Stimulated activated naive B cell treated with anti-CD40 and anti-IgM and Interleukin-4, amounts not matched to agents 10 μg/mL and 1 μg/mL and 100 μg/mL, for 72 hours (primary cell): ENCODE results near the gene BDH1.

Experiments
- ATAC-seq, 2 donors: fragments of 150-1000 bp; cut with Tn5 transposase; replicated peaks; 2 replicates each; pipeline ENCODE4 v1.10.0; 2021; ENCODE audit warnings: moderate library complexity in 1 of 2
- DNase-seq: peaks from one replicate; pipeline ENCODE4 v3.0.0; 2021
- H3K27ac Mint-ChIP-seq: one replicate; pipeline ENCODE4 v1.8.0; 2022; ENCODE audit warnings: mild to moderate bottlenecking, mixed read lengths
- H3K27me3 Mint-ChIP-seq, 2 donors: one replicate each; pipeline ENCODE4 v1.8.0; 2022; ENCODE audit warnings: mixed read lengths in 2 of 2
- H3K36me3 Mint-ChIP-seq, 2 donors: one replicate each; pipeline ENCODE4 v1.8.0; 2022; ENCODE audit warnings: mixed read lengths in 2 of 2, mild to moderate bottlenecking in 1 of 2
- H3K4me1 Mint-ChIP-seq, 2 donors: one replicate each; pipeline ENCODE4 v1.8.0; 2022; ENCODE audit warnings: mixed read lengths in 2 of 2, mild to moderate bottlenecking in 1 of 2
- H3K4me3 Mint-ChIP-seq, 2 donors: one replicate each; pipeline ENCODE4 v1.8.0; 2022; ENCODE audit warnings: mild to moderate bottlenecking in 2 of 2, mixed read lengths in 2 of 2, moderate library complexity in 1 of 2
- H3K9me3 Mint-ChIP-seq, 2 donors: one replicate each; pipeline ENCODE4 v1.8.0; 2022; ENCODE audit warnings: mixed read lengths in 2 of 2, mild to moderate bottlenecking in 1 of 2

BDH1 gene

DNA sequence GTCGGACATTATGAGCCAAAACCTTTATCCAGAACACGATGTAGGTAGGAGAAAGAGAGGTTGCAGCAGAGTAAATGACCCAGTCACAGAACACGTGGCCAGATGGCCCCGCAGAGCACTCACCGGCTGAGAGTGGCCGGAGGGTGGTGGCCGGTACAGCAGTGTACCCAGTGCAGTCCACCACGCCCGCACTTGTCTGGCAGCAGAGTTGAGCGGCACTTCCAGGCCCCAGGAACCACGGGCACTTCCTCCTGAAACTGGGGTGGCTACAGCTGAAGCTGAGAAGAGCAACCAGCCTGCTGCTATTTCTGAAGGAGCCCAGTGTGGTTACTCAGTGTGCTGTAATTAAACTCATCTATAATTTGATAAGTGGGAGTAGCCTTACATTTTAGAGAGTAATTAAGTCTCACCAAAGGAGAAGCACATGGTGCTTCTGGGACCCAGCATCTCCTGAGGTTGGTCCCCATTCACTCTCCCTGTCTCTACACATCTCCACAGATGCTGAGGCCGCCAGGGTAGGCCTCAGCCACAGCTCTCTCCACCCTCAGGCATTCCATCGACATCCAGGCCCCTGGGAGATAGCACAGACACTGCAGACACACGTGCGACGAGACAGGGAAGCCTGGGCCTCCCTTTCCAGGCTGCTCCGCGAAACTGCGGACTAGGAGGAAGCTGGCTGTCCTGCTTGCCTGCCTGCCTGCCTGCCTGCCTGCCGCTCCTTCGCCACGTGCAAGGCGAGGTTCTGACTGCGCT lies 49.8 kb downstream of the BDH1 start:
- Mint-ChIP-seq H3K27ac (no peak overlapping the region), H3K4me3 (no peak overlapping the region), H3K36me3 (peaks cover 4 to 9% of the 10 kb centered on the region in 2 donors), H3K9me3 (no peaks in the 10 kb centered on the region), H3K27me3 (peaks cover 0 to 5% of the 10 kb centered on the region in 2 donors), H3K4me1 (peaks cover 5 to 9% of the 10 kb centered on the region in 2 donors)
- no peak for DNase-seq
- no peak for ATAC-seq

DNA sequence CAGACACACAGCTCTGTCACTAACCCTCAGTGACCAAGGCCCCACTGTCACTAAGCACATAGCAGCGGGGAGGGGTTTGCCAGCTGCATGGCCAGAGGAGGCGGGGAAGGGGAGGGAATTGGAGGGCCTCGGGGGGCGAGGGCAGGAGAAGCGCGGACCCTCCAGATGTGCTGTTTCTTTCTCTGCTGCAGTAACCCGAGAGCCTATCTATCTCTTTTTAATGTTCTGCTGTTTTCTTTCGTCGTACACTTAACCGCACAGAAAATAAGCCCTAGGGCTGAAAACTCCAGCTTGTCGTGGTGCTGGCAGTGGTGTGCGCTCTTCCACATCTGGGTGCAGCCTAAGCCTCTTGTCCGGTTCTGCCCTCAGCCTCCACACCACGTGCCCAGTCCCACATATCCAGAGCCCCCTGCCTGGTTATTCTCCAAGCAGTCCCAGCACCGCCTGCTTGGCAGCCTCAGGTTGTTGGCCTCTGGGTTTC lies 51.1 kb downstream of the BDH1 start:
- DNase-seq (no peak), ATAC-seq (no peak)
- Mint-ChIP-seq H3K27ac (no peak overlapping the region), H3K27me3 (no peaks in the 10 kb centered on the region), H3K36me3 (no peaks in the 10 kb centered on the region), H3K4me3 (no peak overlapping the region), H3K4me1 (peaks cover 0 to under 1% of the 10 kb centered on the region in 2 donors), H3K9me3 (no peaks in the 10 kb centered on the region)

DNA sequence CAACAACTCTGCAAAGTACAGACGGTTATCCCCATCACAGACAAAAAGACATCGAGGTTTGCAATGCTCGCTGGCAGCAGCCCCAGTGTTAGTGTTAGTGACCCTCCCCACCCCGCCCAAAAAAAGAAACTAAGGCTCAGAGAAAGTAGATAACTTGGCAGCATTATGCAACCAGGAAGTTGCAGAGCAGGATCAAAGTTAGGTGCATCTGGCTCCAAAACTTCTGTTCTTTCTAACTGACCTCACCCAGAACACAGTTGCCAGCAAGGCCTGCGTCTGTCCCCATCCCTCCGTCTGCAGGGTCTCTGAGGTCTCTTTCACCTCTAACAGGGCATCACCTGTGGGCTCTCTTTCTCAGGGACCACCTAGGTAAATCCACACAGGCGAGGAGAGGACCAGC lies 51.5 kb downstream of the BDH1 start:
- DNase-seq, result no peak
- Mint-ChIP-seq H3K4me1 (no peaks in the 10 kb centered on the region), H3K27me3 (no peaks in the 10 kb centered on the region), H3K36me3 (no peaks in the 10 kb centered on the region), H3K27ac (no peak overlapping the region), H3K9me3 (no peaks in the 10 kb centered on the region), H3K4me3 (no peak overlapping the region)
- no peak for ATAC-seq

DNA sequence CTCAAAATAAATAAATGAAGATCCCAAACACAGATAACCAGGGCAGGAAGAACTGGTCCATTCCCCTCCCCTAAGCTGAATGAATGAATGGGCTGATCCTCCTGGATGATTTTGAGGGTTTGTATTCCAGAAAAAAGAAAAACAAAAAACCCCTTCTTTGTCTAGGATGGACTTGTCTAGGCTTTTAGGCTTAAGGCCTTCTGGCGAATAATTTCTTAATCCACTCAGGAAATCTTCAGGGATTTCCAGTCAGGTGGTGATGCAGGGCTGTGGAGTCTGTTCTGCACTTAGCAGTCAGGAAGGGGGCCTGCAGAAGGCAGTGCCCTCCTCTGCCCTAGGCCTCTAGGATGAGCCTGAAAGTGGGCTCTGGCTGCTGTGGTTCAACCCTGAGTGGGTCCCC lies 52.1 kb downstream of the BDH1 start:
- no peak overlapping the region for H3K4me3 Mint-ChIP-seq
- no peak overlapping the region for H3K27ac Mint-ChIP-seq
- H3K9me3 Mint-ChIP-seq, result no peaks in the 10 kb centered on the region
- DNase-seq, result no peak
- no peaks in the 10 kb centered on the region for H3K27me3 Mint-ChIP-seq
- H3K36me3 Mint-ChIP-seq, result no peaks in the 10 kb centered on the region
- no peaks in the 10 kb centered on the region for H3K4me1 Mint-ChIP-seq
- no peak for ATAC-seq

DNA sequence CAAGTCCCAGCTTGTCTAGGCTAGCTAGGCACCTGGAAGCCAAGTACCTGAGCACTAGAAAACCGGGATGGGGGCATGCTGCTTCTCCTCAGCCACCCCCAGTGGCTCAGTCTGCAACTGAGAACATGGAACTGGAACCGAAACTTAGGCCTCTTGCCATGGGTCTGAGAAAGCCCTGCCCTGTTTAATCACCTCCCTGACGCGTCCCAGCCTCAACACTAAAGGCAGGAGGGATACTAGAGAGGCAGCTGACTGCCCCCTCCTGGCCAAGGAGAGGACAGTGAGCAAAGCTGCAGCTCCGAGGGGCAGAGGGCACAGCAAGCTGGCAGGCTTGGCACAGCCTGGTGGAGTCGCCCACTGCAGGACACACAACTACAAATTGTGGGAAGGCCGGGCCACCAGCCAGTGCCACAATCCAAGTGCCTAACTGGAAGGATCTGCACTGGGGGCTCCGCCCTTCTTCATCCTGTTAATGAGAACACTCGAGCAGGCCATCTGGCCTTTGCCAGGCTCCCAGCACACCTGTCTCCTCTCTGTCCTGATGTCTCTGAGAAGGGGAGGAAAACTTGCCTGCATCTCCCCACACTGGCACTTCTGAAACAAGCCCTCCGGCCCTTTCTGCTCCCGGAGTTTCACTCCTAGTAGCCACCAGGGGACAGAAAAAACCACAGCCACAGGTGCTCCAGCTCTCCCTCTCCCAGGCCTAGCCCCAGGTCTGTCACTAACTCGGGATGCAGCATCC lies 53.7 kb downstream of the BDH1 start:
- DNase-seq, result peak; percentile 28
- peak; percentile 77 to 85 for ATAC-seq
- no peak overlapping the region for H3K4me3 Mint-ChIP-seq

DNA sequence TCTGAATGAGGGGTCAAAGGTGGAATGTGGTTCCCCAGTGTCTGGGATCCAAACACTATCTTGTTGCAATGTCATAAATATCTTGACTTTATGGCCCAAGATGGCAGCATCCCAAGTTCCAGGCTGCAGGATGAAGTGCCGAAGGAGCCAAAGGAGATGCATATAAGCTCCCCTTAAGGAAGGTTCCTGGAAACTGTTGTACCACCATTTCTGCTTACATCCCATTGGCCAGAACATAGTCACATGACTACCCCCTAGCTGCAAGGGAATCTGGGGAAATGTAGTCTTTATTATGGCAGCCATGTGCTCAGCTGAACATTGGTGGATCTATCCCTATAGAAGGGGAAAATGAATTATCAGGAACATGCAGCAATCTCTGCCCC lies 54.3 kb downstream of the BDH1 start:
- DNase-seq (no peak), ATAC-seq (peak; percentile 42 to 44)
- Mint-ChIP-seq H3K36me3 (peaks cover 0 to 2% of the 10 kb centered on the region in 2 donors), H3K4me1 (peaks cover 0 to under 1% of the 10 kb centered on the region in 2 donors), H3K27me3 (no peaks in the 10 kb centered on the region), H3K4me3 (no peak overlapping the region), H3K27ac (no peak overlapping the region), H3K9me3 (peaks cover 0 to 2% of the 10 kb centered on the region in 2 donors)

More for the DNA sequence above, 53.7 kb downstream of the BDH1 start:
- peaks cover 0 to 2% of the 10 kb centered on the region in 2 donors for H3K9me3 Mint-ChIP-seq
- H3K27ac Mint-ChIP-seq, result no peak overlapping the region
- H3K27me3 Mint-ChIP-seq, result no peaks in the 10 kb centered on the region
- H3K4me1 Mint-ChIP-seq, result no peaks in the 10 kb centered on the region
- H3K36me3 Mint-ChIP-seq, result peaks cover 0 to 2% of the 10 kb centered on the region in 2 donors

DNA sequence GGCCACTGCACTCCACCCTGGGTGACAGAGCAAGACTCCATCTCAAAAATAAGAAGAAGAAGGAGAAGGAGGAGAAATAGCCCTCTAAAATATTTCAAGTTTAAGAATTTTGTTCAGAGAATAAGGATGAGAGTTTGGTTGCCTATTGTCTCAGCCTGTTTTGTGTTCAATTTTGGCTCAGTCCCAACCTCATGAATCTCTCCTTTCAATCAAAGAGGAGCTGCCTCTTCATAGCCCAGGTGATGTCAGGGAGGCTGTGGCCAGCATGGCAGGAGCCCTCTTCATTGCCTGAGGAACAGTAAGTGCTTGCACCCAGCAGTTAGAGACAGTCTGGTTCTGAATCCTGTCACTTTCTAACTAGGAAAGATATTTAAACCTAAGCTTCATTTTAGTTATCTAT lies 55.0 kb downstream of the BDH1 start:
- no peak overlapping the region for H3K27ac Mint-ChIP-seq
- ATAC-seq (no peak), DNase-seq (no peak)
- H3K27me3 Mint-ChIP-seq, result no peaks in the 10 kb centered on the region
- H3K4me1 Mint-ChIP-seq, result peaks cover 4 to 7% of the 10 kb centered on the region in 2 donors
- peaks cover 0 to 2% of the 10 kb centered on the region in 2 donors for H3K36me3 Mint-ChIP-seq
- H3K9me3 Mint-ChIP-seq, result peaks cover 0 to 2% of the 10 kb centered on the region in 2 donors
- H3K4me3 Mint-ChIP-seq, result no peak overlapping the region

DNA sequence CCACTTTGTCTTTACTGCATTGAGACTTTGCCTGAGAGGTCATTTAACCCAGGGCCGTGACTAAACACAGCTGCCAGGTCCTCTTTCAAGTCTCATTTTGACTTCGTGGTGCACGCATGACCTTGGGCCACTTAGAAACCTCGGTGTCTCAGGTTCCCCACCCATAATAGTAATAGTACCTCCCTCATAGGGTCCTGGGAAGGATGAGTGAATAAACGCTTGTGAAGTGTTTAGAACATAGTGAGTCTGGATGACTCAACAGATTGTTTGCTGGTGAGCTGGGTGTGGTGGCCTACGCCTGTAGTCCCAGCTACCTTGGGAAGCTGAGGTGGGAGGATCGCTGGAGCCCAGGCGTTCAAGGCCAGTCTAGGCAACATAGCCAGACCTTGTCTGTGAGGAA lies 56.3 kb downstream of the BDH1 start:
- H3K4me3 Mint-ChIP-seq, result no peak overlapping the region
- DNase-seq (no peak), ATAC-seq (no peak)
- H3K4me1 Mint-ChIP-seq, result peaks cover 15 to 17% of the 10 kb centered on the region in 2 donors
- H3K27me3 Mint-ChIP-seq, result no peaks in the 10 kb centered on the region
- peaks cover 0 to 2% of the 10 kb centered on the region in 2 donors for H3K36me3 Mint-ChIP-seq
- no peak overlapping the region for H3K27ac Mint-ChIP-seq
- H3K9me3 Mint-ChIP-seq, result peaks cover 0 to 2% of the 10 kb centered on the region in 2 donors

DNA sequence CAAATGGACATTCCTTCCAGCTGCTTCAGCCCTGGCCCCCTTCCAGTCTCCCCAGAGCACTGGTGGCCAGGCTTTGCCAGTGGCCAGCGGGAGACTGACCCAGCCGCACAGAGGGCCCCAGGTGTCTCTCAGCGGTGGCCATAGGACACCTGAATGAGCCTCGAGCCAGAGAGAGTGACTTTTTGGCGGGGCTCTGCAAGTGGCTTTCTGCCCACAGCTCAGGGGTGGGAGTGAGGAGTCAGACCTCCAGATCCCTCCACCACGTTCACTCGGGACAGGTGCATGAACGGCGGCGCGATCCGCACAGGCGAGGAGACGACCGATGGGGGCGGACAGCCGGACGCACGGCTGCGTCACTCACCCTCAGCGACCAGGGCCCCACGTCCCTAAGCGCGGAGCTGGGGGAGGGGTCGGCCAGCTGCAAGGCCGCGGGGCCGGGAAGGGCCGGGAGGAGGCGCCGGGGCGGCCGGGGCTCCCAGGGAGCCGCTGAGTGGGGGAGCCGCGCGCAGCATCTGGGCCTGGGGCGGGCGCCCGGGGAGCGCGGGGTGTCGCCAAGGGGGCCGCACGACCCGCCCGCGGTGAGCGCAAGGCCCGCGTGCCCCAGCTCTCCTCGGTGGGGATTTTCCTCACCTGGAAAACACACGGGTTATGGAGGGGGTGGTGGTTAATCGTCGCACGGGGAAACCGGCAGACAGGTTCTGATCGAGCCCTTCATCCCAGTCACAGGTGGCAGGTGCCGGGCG lies 57.1 kb downstream of the BDH1 start:
- Mint-ChIP-seq H3K4me1 (peaks cover 17% of the 10 kb centered on the region in 2 donors), H3K27me3 (peaks cover 0 to 4% of the 10 kb centered on the region in 2 donors), H3K4me3 (no peak overlapping the region), H3K9me3 (peaks cover 0 to 2% of the 10 kb centered on the region in 2 donors), H3K27ac (no peak overlapping the region), H3K36me3 (peaks cover 0 to 2% of the 10 kb centered on the region in 2 donors)
- ATAC-seq (no peak), DNase-seq (no peak)

DNA sequence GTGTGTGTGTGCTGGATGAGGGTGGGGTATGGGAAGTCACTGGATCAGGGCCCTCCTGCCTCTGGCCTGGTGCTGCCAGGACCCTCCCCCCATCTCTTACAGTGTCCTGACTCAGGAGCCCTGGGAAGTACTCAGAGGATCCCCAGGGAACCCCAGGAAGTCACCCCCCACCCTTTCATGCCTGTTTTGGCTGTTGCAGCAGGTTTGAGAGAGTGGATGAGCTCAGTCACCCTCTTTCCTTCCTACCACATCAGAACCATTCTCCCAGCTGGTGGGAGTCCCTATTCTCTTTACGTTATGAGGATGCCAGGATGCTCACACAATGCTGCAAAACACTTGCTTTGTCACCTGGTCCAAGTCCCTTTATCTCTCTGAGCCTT lies 59.0 kb downstream of the BDH1 start:
- H3K36me3 Mint-ChIP-seq, result peaks cover 0 to 2% of the 10 kb centered on the region in 2 donors
- peaks cover 0 to 12% of the 10 kb centered on the region in 2 donors for H3K27me3 Mint-ChIP-seq
- no peak overlapping the region for H3K27ac Mint-ChIP-seq
- H3K4me3 Mint-ChIP-seq, result no peak overlapping the region
- no peak for ATAC-seq
- H3K4me1 Mint-ChIP-seq, result peaks cover 17% of the 10 kb centered on the region in 2 donors
- DNase-seq, result no peak
- peaks cover 0 to 2% of the 10 kb centered on the region in 2 donors for H3K9me3 Mint-ChIP-seq

DNA sequence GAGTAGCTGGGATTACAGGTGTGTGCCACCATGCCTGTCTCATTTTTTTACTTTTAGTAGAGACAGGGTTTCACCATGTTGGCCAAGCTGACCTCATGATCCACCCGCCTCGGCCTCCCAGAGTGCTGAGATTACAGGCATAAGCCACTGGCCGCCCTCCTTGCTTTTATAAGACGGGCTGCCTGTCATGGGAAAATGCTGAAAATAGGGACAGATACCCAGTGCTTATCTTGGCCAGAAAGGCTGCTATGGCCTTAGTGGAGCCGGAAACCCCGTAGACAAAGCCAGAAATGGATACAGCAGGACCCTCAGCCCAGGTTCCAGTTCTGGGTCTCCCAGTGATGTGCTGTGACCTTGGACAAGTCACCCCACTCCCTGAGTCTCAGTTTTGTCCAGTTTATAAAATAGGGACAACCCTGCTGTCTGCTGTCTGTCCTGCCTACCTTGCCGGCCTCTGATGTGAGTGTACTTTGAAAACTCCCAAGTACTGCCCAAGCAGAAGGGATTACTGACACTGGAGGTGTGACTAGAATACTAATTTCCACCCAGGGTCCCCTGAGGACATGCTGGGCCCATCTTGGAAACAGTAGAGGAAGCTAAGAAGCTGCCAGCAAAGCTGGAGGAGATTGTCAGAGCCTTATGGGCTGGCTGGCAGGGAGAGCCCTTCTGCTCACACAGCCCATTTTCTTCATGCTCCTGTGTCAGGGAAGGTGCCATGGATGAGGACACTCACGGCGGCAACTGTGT lies 59.6 kb downstream of the BDH1 start:
- H3K4me3 Mint-ChIP-seq, result no peak overlapping the region
- peaks cover 0 to 2% of the 10 kb centered on the region in 2 donors for H3K36me3 Mint-ChIP-seq
- no peak for ATAC-seq

DNA sequence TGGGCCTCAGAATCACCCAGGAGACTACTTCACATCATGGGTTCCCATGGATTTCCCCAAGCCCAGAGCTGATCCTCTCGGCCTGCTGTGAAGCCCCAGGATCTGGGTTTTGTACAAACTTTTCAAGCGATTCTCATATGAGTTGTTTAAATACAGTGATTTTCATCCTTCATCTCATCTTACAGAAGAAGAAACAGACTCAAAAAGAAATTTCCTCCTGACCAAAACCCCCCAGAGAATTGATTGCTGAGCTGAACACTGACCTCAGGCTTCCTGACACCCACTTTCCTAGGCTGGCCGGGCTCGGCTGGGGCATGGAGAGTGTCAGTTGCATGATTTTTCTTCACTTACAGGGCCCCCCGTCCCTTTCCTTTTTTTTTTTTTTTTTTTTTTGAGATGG lies 60.3 kb downstream of the BDH1 start:
- peaks cover 0 to 2% of the 10 kb centered on the region in 2 donors for H3K9me3 Mint-ChIP-seq
- ATAC-seq (peak; percentile 71 to 78), DNase-seq (no peak)
- H3K27ac Mint-ChIP-seq, result peak overlapping the region; percentile 10
- peak overlapping the region in 1 of 2 donors; percentile 26 for H3K4me3 Mint-ChIP-seq
- H3K36me3 Mint-ChIP-seq, result peaks cover 0 to 2% of the 10 kb centered on the region in 2 donors
- peaks cover 2 to 12% of the 10 kb centered on the region in 2 donors for H3K27me3 Mint-ChIP-seq
- peaks cover 17% of the 10 kb centered on the region in 2 donors for H3K4me1 Mint-ChIP-seq

More for the DNA sequence above, 59.6 kb downstream of the BDH1 start:
- peaks cover 17% of the 10 kb centered on the region in 2 donors for H3K4me1 Mint-ChIP-seq
- no peak overlapping the region for H3K27ac Mint-ChIP-seq
- DNase-seq, result no peak
- H3K9me3 Mint-ChIP-seq, result peaks cover 0 to 2% of the 10 kb centered on the region in 2 donors
- peaks cover 0 to 12% of the 10 kb centered on the region in 2 donors for H3K27me3 Mint-ChIP-seq

DNA sequence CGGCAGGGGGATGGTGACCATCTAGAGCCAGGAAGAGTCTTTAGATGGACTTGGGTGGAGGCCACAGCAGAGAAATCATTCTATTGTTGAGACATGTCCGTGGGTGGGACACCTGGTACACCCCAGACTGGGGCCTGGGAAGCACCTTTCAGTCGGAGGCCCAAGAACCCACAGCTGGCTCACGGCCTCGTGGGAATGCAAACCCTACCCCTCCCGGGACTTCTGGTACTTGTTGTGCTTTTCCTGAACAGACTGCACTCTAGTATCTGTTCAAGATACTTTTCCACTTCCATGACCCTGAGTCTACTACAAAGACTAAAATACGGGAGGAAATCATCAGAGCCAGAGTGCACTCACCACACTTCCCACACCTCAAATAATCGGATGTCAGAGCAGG lies 60.7 kb downstream of the BDH1 start:
- ATAC-seq, result peak; percentile 47 to 62
- Mint-ChIP-seq H3K27ac (peak overlapping the region; percentile 10), H3K4me3 (peak overlapping the region; percentile 26 to 33)

More for the DNA sequence above, 60.7 kb downstream of the BDH1 start:
- Mint-ChIP-seq H3K9me3 (peaks cover 0 to 2% of the 10 kb centered on the region in 2 donors), H3K36me3 (peaks cover 0 to 2% of the 10 kb centered on the region in 2 donors), H3K4me1 (peaks cover 17% of the 10 kb centered on the region in 2 donors), H3K27me3 (peaks cover 6 to 12% of the 10 kb centered on the region in 2 donors)
- peak; percentile 21 for DNase-seq
